Peyer's patch (tissue), 4 donors: ENCODE data around the gene LRBA. TPM values are rescaled to one million over a fixed set of nuclear protein-coding genes. Genes with fewer than 3 reads are reported as not detected.

ENCODE experiments used
- DNase-seq, 3 donors: peaks; one replicate each; pipeline ENCODE4 v3.0.0-alpha.2; 2017 to 2019
- H3K27ac ChIP-seq, 4 donors: fragments of 200-600 bp; sonication (generic); one replicate each; pipeline ENCODE4 v1.5.1; 2016 to 2019
- H3K27me3 ChIP-seq, 2 donors: fragments of 200-600 bp; sonication (generic); one replicate each; pipeline ENCODE4 v1.5.1; 2019
- H3K36me3 ChIP-seq, 3 donors: fragments of 200-600 bp; sonication (generic); one replicate each; pipeline ENCODE4 v1.5.1; 2016 to 2019
- H3K4me1 ChIP-seq, 4 donors: fragments of 200-600 bp; sonication (generic); one replicate each; pipeline ENCODE4 v1.5.1; 2016 to 2019
- H3K4me3 ChIP-seq, 4 donors: fragments of 200-600 bp; sonication (generic); 1 replicate in 3 of 4; 2 replicates in 1 of 4; pipeline ENCODE4 v1.5.1; 2016 to 2019; ENCODE audit warnings: mild to moderate bottlenecking in 1 of 4
- H3K9me3 ChIP-seq, 4 donors: fragments of 200-600 bp; sonication (generic); one replicate each; pipeline ENCODE4 v1.5.1; 2016 to 2019; ENCODE audit warnings: mild to moderate bottlenecking in 1 of 4
- CTCF ChIP-seq, 6 experiments: fragments of 450-650 bp in 4 of 6; fragments of 200-600 bp in 2 of 6; sonication (generic) in 1 of 6; IDR thresholded peaks; one replicate each; pipeline ENCODE4 v1.5.1; 2017 to 2019; ENCODE audit warnings: antibody characterized with exemption in 6 of 6, mild to moderate bottlenecking in 3 of 6, moderate library complexity in 1 of 6
- POLR2A ChIP-seq, 2 donors: fragments of 450-650 bp; IDR thresholded peaks; one replicate each; pipeline ENCODE4 v1.5.1; 2017; ENCODE audit warnings: antibody characterized with exemption in 2 of 2, mild to moderate bottlenecking in 2 of 2, moderate library complexity in 2 of 2
- total RNA-seq, 4 donors: library from RNA; depleted of rRNA; stranded (reverse); fragments of >200 nt; gene quantifications; one replicate each; pipeline ENCODE4 v1.1.0, GENCODE V29; 2016

Gene LRBA
- total RNA-seq, 4 donors from 2014 or later, result 71.5 to 120 (median 91.7) TPM

GRCh38 chr4:150582873-150583286 lies 432.2 kb downstream of the LRBA start:
- no peak for TF ChIP-seq POLR2A (IDR thresholded peaks at IDR 0.05)
- TF ChIP-seq CTCF (IDR thresholded peaks at IDR 0.05), result no peak
- no peaks in the 10 kb centered on the region for H3K4me1 ChIP-seq
- H3K9me3 ChIP-seq, result no peaks in the 10 kb centered on the region
- peak overlapping the region; percentile 32 to 47 (median 41) for H3K4me3 ChIP-seq
- DNase-seq, result peak in 1 of 3 donors; percentile 47
- H3K36me3 ChIP-seq, result peaks cover 0 to 16% (median 0%) of the 10 kb centered on the region in 3 donors
- H3K27me3 ChIP-seq, result no peaks in the 10 kb centered on the region
- H3K27ac ChIP-seq, result peak overlapping the region; percentile 61 to 87 (median 74)

- Histone ChIP-seq H3K36me3 (peaks cover 0 to 16% (median 0%) of the 10 kb centered on the region in 3 donors), H3K27ac (peak within 1 kb of the TSS; percentile 61 to 87 (median 74)), H3K4me1 (no peaks in the 10 kb centered on the region), H3K4me3 (peak within 1 kb of the TSS; percentile 28 to 47 (median 39)), H3K27me3 (no peaks in the 10 kb centered on the region), H3K9me3 (no peaks in the 10 kb centered on the region)
- no peak for DNase-seq
- TF ChIP-seq POLR2A (IDR thresholded peaks at IDR 0.05) (no peak), CTCF (IDR thresholded peaks at IDR 0.05) (no peak)
Observed at GRCh38 chr4:150582146-150582872, 432.8 kb downstream of the LRBA start, which contains the start of gene MAB21L2. Gene MAB21L2, plus strand, starts transcription at chr4:150582151. Its CDS starts 879 bp downstream, at chr4:150583030.

GRCh38 chr4:150581641-150582051 lies 433.4 kb downstream of the LRBA start:
- DNase-seq, result peak in 2 of 3 donors; percentile 46 to 77
- TF ChIP-seq POLR2A (IDR thresholded peaks at IDR 0.05) (peak; percentile 7 to 20), CTCF (IDR thresholded peaks at IDR 0.05) (no peak)
- Histone ChIP-seq H3K4me3 (peak overlapping the region; percentile 28 to 47 (median 39)), H3K27me3 (no peaks in the 10 kb centered on the region), H3K9me3 (no peaks in the 10 kb centered on the region), H3K36me3 (peaks cover 0 to 16% (median 0%) of the 10 kb centered on the region in 3 donors), H3K4me1 (no peaks in the 10 kb centered on the region), H3K27ac (peak overlapping the region; percentile 61 to 87 (median 74))

- no peaks in the 10 kb centered on the region for H3K9me3 ChIP-seq
- H3K27me3 ChIP-seq, result no peaks in the 10 kb centered on the region
- DNase-seq, result no peak
- peak overlapping the region in 3 of 4 donors; percentile 7 to 86 (median 9) for H3K27ac ChIP-seq
- no peak for TF ChIP-seq POLR2A (IDR thresholded peaks at IDR 0.05)
- TF ChIP-seq CTCF (IDR thresholded peaks at IDR 0.05), result no peak
- peaks cover 0 to 16% (median 0%) of the 10 kb centered on the region in 3 donors for H3K36me3 ChIP-seq
- H3K4me1 ChIP-seq, result no peaks in the 10 kb centered on the region
- H3K4me3 ChIP-seq, result peak overlapping the region in 1 of 4 donors; percentile 46
Observed at GRCh38 chr4:150581056-150581605, 434.0 kb downstream of the LRBA start.

- peak overlapping the region; percentile 62 to 86 (median 74) for H3K27ac ChIP-seq
- H3K4me3 ChIP-seq, result peak overlapping the region; percentile 19 to 47 (median 38)
Observed at GRCh38 chr4:150580306-150580705, 434.8 kb downstream of the LRBA start.

More at GRCh38 chr4:150580306-150580705, 434.8 kb downstream of the LRBA start:
- DNase-seq, result no peak
- no peaks in the 10 kb centered on the region for H3K27me3 ChIP-seq
- peaks cover 0 to 16% (median 0%) of the 10 kb centered on the region in 3 donors for H3K36me3 ChIP-seq
- no peaks in the 10 kb centered on the region for H3K4me1 ChIP-seq
- no peak for TF ChIP-seq POLR2A (IDR thresholded peaks at IDR 0.05)
- no peak for TF ChIP-seq CTCF (IDR thresholded peaks at IDR 0.05)
- no peaks in the 10 kb centered on the region for H3K9me3 ChIP-seq
